SK-N-SH (cell line): Measurements from ENCODE around the gene FGGY.

Source experiments
- CTCF ChIP-seq: fragments of 200-600 bp; sonication (generic); IDR thresholded peaks from 2 replicates; pipeline ENCODE4 v1.6.1; 2017; ENCODE audit warnings: antibody characterized with exemption, mild to moderate bottlenecking, moderate library complexity
- ELF1 ChIP-seq: IDR thresholded peaks from 2 replicates; pipeline ENCODE4 v1.4.0; 2012
- NRF1 ChIP-seq: IDR thresholded peaks from 2 replicates; pipeline ENCODE4 v1.6.1; 2012; ENCODE audit warnings: low read depth, mild to moderate bottlenecking, low read length
- POLR2AphosphoS5 ChIP-seq: IDR thresholded peaks from 2 replicates; pipeline ENCODE4 v1.6.1; 2012; ENCODE audit warnings: low read depth, low read length
- RFX5 ChIP-seq: IDR thresholded peaks from 2 replicates; pipeline ENCODE4 v1.6.1; 2012; ENCODE audit warnings: mild to moderate bottlenecking, improper control_type of control experiment, low read length
- TAF1 ChIP-seq: IDR thresholded peaks from 2 replicates; pipeline ENCODE4 v1.6.1; 2012; ENCODE audit warnings: low read depth, mild to moderate bottlenecking, low read length, moderate library complexity, borderline replicate concordance
- TF ChIP-seq, protein P1 (sequence below): fragments of 150-350 bp; IDR thresholded peaks from 2 replicates; pipeline ENCODE4 v1.6.1; 2017; ENCODE audit warnings: antibody characterized with exemption, low read length, low read depth, borderline replicate concordance

DNA sequence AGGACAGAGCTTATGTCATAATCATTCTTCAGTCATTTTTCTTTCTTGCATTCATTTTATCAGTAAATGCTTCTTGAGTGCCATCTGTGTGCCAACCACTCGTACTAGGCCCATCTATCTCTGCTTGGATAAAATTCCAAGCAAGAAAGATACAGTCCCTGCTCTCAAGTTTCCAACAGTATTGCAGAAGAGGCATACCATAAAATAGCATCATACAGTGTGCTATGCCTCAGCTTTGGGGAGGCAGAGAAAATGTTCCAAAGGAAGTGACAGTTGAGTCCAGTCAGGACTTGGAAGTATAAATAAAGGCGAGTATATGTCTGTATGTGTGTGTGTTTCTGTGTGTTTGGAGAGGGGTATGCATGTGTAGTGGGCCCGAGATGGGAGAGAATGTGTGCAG lies 404.5 kb downstream of the FGGY start:
- TF ChIP-seq CTCF, result no peak
- no peak for TF ChIP-seq NRF1
- no peak for TF ChIP-seq ELF1
- no peak for TF ChIP-seq RFX5
- TF ChIP-seq, protein P1, sequence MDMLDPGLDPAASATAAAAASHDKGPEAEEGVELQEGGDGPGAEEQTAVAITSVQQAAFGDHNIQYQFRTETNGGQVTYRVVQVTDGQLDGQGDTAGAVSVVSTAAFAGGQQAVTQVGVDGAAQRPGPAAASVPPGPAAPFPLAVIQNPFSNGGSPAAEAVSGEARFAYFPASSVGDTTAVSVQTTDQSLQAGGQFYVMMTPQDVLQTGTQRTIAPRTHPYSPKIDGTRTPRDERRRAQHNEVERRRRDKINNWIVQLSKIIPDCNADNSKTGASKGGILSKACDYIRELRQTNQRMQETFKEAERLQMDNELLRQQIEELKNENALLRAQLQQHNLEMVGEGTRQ, result no peak
- no peak for TF ChIP-seq TAF1
- TF ChIP-seq POLR2AphosphoS5, result no peak
